MCF 10A (cell line): Measurements from ENCODE around the gene SMIM20. TPM values are rescaled to one million over a fixed set of nuclear protein-coding genes. Genes with fewer than 3 reads are reported as not detected.

ENCODE experiments used
- BruUV-seq: library from RNA; stranded (reverse); fragments of 400-500 nt; replicated peaks from 2 replicates; lab custom pipeline; 2021; lab: Mats Ljungman, UMichigan
- CTCF ChIA-PET: fragments of 300-600 bp; sonication (Branson Sonifier 250); formaldehyde crosslinking; extraction: SDS; loops from one replicate; lab custom pipeline; 2021; ENCODE audit warnings: antibody characterized with exemption, inconsistent platforms; lab: Yijun Ruan, JAX
- POLR2A ChIA-PET: fragments of 300-600, 350-650 bp; sonication (Branson Sonifier 250); formaldehyde crosslinking; extraction: SDS; loops from one replicate; lab custom pipeline; 2020; ENCODE audit warnings: antibody characterized with exemption, inconsistent platforms; lab: Yijun Ruan, JAX
- DNase-seq: peaks from one replicate; pipeline ENCODE4 v3.0.0-alpha.2; 2018; ENCODE audit not compliant: unreplicated experiment
- H3K27ac Mint-ChIP-seq: one replicate; pipeline ENCODE4 v1.8.0; 2022; ENCODE audit warnings: mild to moderate bottlenecking, low read depth, mixed read lengths; ENCODE audit not compliant: unreplicated experiment
- H3K27me3 Mint-ChIP-seq: one replicate; pipeline ENCODE4 v1.8.0; 2022; ENCODE audit warnings: mixed read lengths; ENCODE audit not compliant: insufficient read depth, unreplicated experiment
- H3K36me3 Mint-ChIP-seq: one replicate; pipeline ENCODE4 v1.8.0; 2022; ENCODE audit warnings: mild to moderate bottlenecking, moderate library complexity, mixed read lengths; ENCODE audit not compliant: insufficient read depth, unreplicated experiment
- H3K4me1 Mint-ChIP-seq: one replicate; pipeline ENCODE4 v1.8.0; 2022; ENCODE audit warnings: mixed read lengths; ENCODE audit not compliant: insufficient read depth, unreplicated experiment
- H3K4me3 Mint-ChIP-seq: one replicate; pipeline ENCODE4 v1.8.0; 2022; ENCODE audit warnings: mild to moderate bottlenecking, moderate library complexity, mixed read lengths; ENCODE audit not compliant: unreplicated experiment
- H3K9me3 Mint-ChIP-seq: one replicate; pipeline ENCODE4 v1.8.0; 2022; ENCODE audit warnings: mixed read lengths; ENCODE audit not compliant: unreplicated experiment
- intact Hi-C: fragments of 100-400 bp; cut with micrococcal nuclease; formaldehyde crosslinking; loops from 2 replicates; pipeline ENCODE4 v1.14.1; 2022
- total RNA-seq: library from RNA; stranded (reverse); gene quantifications from 2 replicates; pipeline ENCODE4 v1.2.3, GENCODE V29; 2022
- TF ChIP-seq, protein P1 (sequence below): fragments of 200-600 bp; IDR thresholded peaks from one replicate; pipeline ENCODE4 v1.8.0; 2022; ENCODE audit warnings: antibody characterized with exemption, mild to moderate bottlenecking; ENCODE audit not compliant: unreplicated experiment

Gene SMIM20
- total RNA-seq, 1 experiment from 2014 or later, result 38.2 TPM

GRCh38 chr4:25908491-25908901 is 5.5 kb upstream of the SMIM20 start:
- peaks cover 17% of the 10 kb centered on the region for H3K4me1 Mint-ChIP-seq
- no peak overlapping the region for H3K4me3 Mint-ChIP-seq
- no peaks in the 10 kb centered on the region for H3K36me3 Mint-ChIP-seq
- H3K27me3 Mint-ChIP-seq, result no peaks in the 10 kb centered on the region
- BruUV-seq, result no TSS peak
- peak overlapping the region; percentile 69 for H3K27ac Mint-ChIP-seq
- H3K9me3 Mint-ChIP-seq, result no peaks in the 10 kb centered on the region
- intact Hi-C loops, result loop anchor here (5.0 kb wide), 1 partner anchor 41 kb away; no protein-coding TSS in a partner anchor
- TF ChIP-seq, protein P1, sequence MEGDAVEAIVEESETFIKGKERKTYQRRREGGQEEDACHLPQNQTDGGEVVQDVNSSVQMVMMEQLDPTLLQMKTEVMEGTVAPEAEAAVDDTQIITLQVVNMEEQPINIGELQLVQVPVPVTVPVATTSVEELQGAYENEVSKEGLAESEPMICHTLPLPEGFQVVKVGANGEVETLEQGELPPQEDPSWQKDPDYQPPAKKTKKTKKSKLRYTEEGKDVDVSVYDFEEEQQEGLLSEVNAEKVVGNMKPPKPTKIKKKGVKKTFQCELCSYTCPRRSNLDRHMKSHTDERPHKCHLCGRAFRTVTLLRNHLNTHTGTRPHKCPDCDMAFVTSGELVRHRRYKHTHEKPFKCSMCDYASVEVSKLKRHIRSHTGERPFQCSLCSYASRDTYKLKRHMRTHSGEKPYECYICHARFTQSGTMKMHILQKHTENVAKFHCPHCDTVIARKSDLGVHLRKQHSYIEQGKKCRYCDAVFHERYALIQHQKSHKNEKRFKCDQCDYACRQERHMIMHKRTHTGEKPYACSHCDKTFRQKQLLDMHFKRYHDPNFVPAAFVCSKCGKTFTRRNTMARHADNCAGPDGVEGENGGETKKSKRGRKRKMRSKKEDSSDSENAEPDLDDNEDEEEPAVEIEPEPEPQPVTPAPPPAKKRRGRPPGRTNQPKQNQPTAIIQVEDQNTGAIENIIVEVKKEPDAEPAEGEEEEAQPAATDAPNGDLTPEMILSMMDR, result no peak
- DNase-seq, result peak; percentile 91
- ChIA-PET POLR2A (interaction anchor here (1.1 to 1.3 kb wide), 2 partner anchors 43 to 47 kb away, joined by 6 to 7 read pairs; no protein-coding TSS in a partner anchor), CTCF (interaction anchor here (0.9 to 1.1 kb wide), 3 partner anchors 14 to 141 kb away, joined by 3 to 4 read pairs (median 3); no protein-coding TSS in a partner anchor)

- peaks cover 14% of the 10 kb centered on the region for H3K4me1 Mint-ChIP-seq
- no TSS peak for BruUV-seq
- no peaks in the 10 kb centered on the region for H3K27me3 Mint-ChIP-seq
- no peaks in the 10 kb centered on the region for H3K36me3 Mint-ChIP-seq
- intact Hi-C loops, result no loop called here
- TF ChIP-seq, protein P1, result no peak
- H3K9me3 Mint-ChIP-seq, result no peaks in the 10 kb centered on the region
- no peak for DNase-seq
- ChIA-PET CTCF (interaction anchor here (0.8 kb wide), 1 partner anchor 470 kb away, joined by 3 read pairs; no protein-coding TSS in a partner anchor), POLR2A (interaction anchor here (0.6 kb wide), 1 partner anchor 752 kb away, joined by 3 read pairs; no protein-coding TSS in a partner anchor)
- H3K27ac Mint-ChIP-seq, result no peak overlapping the region
- no peak overlapping the region for H3K4me3 Mint-ChIP-seq
Measured at GRCh38 chr4:25911356-25911755, 2.7 kb upstream of the SMIM20 start.

DNA sequence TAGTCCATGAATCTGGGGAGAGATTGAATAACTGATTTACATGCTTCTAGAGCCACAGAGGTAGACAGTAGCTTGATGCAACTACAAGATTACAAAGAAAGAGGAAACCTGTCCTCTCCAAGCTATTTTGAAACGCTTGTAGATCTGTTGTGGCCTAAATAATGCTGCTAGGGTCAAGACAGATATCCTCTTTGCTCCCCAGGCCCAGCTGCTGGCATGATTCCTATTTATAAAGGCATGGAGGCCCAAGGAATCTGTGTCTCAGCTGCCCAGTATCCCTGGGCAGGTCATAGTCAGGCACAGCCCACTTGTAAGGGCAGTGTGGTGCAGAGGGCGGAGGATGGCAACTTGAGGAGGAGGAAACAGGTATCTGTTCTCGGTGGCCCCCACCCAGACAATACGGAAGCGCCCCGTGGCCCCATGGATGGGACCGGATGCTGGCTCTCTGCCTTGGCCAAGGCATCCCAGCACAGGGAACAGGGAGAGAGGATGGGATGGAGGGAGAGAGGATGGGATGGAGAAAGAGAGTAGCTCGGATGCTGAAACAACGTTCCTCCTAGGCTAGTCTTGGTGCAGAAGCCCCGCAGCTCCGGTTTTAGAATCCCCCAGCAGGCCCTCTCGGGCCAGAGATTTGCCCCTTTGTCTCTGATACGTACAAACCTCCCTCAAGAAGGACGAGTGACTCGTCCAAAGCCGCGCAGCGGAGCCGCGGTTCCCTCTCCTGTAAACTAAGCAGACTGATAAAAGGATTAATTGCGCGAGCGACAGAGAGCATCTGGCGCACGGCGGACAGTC is 767 bp upstream of the SMIM20 start:
- no peak for DNase-seq
- no TSS peak for BruUV-seq
- H3K4me3 Mint-ChIP-seq, result peak overlapping the region; percentile 98
- peaks cover 14% of the 10 kb centered on the region for H3K4me1 Mint-ChIP-seq
- no peaks in the 10 kb centered on the region for H3K27me3 Mint-ChIP-seq
- H3K9me3 Mint-ChIP-seq, result no peaks in the 10 kb centered on the region
- ChIA-PET POLR2A (interaction anchor here (0.5 to 3.3 kb wide), 7 partner anchors 9 to 946 kb away, joined by 3 to 29 read pairs (median 4); no protein-coding TSS in a partner anchor), CTCF (interaction anchor here (0.6 to 1.7 kb wide), 6 partner anchors 14 to 456 kb away, joined by 3 to 5 read pairs (median 3); no protein-coding TSS in a partner anchor)
- peak overlapping the region; percentile 98 for H3K27ac Mint-ChIP-seq
- TF ChIP-seq, protein P1, result no peak
- intact Hi-C loops, result no loop called here
- no peaks in the 10 kb centered on the region for H3K36me3 Mint-ChIP-seq
